Measurements from ENCODE around the gene CARNS1. TPM values are rescaled to one million over a fixed set of nuclear protein-coding genes. Genes with fewer than 3 reads are reported as not detected.

Gene CARNS1
- total RNA-seq, 1 experiment from 2014 or later = 1.3 TPM

GRCh38 chr11:67412495-67413179 is 2.8 kb upstream of the CARNS1 start (continued):
- TF ChIP-seq TP53 (CRISPR knock-in tag; IDR thresholded peaks at IDR 0.05) (no peak), GABPB1 (CRISPR knock-in tag; IDR thresholded peaks at IDR 0.05) (no peak), ZNF671 (CRISPR knock-in tag; IDR thresholded peaks at IDR 0.05) (no peak), SMAD4 (CRISPR knock-in tag; IDR thresholded peaks at IDR 0.05) (no peak), CREB1 (CRISPR knock-in tag; IDR thresholded peaks at IDR 0.05) (no peak), CREM (CRISPR knock-in tag; IDR thresholded peaks at IDR 0.05) (no peak), SMAD3 (CRISPR knock-in tag; IDR thresholded peaks at IDR 0.05; ENCODE audit: borderline replicate concordance) (no peak), NFATC4 (CRISPR knock-in tag; IDR thresholded peaks at IDR 0.05) (no peak)
- TF ChIP-seq, protein P1, sequence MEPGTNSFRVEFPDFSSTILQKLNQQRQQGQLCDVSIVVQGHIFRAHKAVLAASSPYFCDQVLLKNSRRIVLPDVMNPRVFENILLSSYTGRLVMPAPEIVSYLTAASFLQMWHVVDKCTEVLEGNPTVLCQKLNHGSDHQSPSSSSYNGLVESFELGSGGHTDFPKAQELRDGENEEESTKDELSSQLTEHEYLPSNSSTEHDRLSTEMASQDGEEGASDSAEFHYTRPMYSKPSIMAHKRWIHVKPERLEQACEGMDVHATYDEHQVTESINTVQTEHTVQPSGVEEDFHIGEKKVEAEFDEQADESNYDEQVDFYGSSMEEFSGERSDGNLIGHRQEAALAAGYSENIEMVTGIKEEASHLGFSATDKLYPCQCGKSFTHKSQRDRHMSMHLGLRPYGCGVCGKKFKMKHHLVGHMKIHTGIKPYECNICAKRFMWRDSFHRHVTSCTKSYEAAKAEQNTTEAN (CRISPR knock-in tag; IDR thresholded peaks at IDR 0.05) = no peak

- no peak overlapping the region for H3K4me3 Mint-ChIP-seq
- H3K4me1 Mint-ChIP-seq = peaks cover 23% of the 10 kb centered on the region
- H3K27me3 Mint-ChIP-seq (ENCODE audit: low read depth) = peaks cover 18% of the 10 kb centered on the region
- no peak overlapping the region for H3K27ac Mint-ChIP-seq
- no peaks in the 10 kb centered on the region for H3K9me3 Mint-ChIP-seq
- CTCF ChIA-PET = interaction anchor here (1.2 to 3.6 kb wide), 2 partner anchors 11 to 67 kb away, joined by 3 to 22 read pairs; partner anchors contain the start of gene PPP1CA
- no peak for DNase-seq (ENCODE audit: low spot score)
- H3K36me3 Mint-ChIP-seq = no peaks in the 10 kb centered on the region
- no peak for ATAC-seq
- POLR2A ChIA-PET = interaction anchor here (1.3 to 1.5 kb wide), 2 partner anchors 12 to 17 kb away, joined by 4 read pairs; partner anchors contain the start of gene PPP1CA
- no peak for TF ChIP-seq ATF2 (CRISPR knock-in tag; IDR thresholded peaks at IDR 0.05; ENCODE audit: borderline replicate concordance, low read depth)
- TF ChIP-seq RELA (CRISPR knock-in tag; IDR thresholded peaks at IDR 0.05; ENCODE audit: borderline replicate concordance) = no peak
- TF ChIP-seq, protein P2, sequence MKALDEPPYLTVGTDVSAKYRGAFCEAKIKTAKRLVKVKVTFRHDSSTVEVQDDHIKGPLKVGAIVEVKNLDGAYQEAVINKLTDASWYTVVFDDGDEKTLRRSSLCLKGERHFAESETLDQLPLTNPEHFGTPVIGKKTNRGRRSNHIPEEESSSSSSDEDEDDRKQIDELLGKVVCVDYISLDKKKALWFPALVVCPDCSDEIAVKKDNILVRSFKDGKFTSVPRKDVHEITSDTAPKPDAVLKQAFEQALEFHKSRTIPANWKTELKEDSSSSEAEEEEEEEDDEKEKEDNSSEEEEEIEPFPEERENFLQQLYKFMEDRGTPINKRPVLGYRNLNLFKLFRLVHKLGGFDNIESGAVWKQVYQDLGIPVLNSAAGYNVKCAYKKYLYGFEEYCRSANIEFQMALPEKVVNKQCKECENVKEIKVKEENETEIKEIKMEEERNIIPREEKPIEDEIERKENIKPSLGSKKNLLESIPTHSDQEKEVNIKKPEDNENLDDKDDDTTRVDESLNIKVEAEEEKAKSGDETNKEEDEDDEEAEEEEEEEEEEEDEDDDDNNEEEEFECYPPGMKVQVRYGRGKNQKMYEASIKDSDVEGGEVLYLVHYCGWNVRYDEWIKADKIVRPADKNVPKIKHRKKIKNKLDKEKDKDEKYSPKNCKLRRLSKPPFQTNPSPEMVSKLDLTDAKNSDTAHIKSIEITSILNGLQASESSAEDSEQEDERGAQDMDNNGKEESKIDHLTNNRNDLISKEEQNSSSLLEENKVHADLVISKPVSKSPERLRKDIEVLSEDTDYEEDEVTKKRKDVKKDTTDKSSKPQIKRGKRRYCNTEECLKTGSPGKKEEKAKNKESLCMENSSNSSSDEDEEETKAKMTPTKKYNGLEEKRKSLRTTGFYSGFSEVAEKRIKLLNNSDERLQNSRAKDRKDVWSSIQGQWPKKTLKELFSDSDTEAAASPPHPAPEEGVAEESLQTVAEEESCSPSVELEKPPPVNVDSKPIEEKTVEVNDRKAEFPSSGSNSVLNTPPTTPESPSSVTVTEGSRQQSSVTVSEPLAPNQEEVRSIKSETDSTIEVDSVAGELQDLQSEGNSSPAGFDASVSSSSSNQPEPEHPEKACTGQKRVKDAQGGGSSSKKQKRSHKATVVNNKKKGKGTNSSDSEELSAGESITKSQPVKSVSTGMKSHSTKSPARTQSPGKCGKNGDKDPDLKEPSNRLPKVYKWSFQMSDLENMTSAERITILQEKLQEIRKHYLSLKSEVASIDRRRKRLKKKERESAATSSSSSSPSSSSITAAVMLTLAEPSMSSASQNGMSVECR (CRISPR knock-in tag; IDR thresholded peaks at IDR 0.05; ENCODE audit: borderline replicate concordance) = no peak
- TF ChIP-seq, protein P3, sequence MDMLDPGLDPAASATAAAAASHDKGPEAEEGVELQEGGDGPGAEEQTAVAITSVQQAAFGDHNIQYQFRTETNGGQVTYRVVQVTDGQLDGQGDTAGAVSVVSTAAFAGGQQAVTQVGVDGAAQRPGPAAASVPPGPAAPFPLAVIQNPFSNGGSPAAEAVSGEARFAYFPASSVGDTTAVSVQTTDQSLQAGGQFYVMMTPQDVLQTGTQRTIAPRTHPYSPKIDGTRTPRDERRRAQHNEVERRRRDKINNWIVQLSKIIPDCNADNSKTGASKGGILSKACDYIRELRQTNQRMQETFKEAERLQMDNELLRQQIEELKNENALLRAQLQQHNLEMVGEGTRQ (CRISPR knock-in tag; IDR thresholded peaks at IDR 0.05) = no peak
- no peak for TF ChIP-seq USF1 (CRISPR knock-in tag; IDR thresholded peaks at IDR 0.05)
- TF ChIP-seq, protein P4, sequence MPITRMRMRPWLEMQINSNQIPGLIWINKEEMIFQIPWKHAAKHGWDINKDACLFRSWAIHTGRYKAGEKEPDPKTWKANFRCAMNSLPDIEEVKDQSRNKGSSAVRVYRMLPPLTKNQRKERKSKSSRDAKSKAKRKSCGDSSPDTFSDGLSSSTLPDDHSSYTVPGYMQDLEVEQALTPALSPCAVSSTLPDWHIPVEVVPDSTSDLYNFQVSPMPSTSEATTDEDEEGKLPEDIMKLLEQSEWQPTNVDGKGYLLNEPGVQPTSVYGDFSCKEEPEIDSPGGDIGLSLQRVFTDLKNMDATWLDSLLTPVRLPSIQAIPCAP (CRISPR knock-in tag; IDR thresholded peaks at IDR 0.05) = no peak
- no peak for TF ChIP-seq NR3C1 (CRISPR knock-in tag; conservative IDR thresholded peaks at IDR 0.05; ENCODE audit: low read depth)
- no peak for TF ChIP-seq CREM (CRISPR knock-in tag; IDR thresholded peaks at IDR 0.05)
- TF ChIP-seq, protein P5, sequence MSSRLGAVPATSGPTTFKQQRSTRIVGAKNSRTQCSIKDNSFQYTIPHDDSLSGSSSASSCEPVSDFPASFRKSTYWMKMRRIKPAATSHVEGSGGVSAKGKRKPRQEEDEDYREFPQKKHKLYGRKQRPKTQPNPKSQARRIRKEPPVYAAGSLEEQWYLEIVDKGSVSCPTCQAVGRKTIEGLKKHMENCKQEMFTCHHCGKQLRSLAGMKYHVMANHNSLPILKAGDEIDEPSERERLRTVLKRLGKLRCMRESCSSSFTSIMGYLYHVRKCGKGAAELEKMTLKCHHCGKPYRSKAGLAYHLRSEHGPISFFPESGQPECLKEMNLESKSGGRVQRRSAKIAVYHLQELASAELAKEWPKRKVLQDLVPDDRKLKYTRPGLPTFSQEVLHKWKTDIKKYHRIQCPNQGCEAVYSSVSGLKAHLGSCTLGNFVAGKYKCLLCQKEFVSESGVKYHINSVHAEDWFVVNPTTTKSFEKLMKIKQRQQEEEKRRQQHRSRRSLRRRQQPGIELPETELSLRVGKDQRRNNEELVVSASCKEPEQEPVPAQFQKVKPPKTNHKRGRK (CRISPR knock-in tag; IDR thresholded peaks at IDR 0.05; ENCODE audit: borderline replicate concordance) = no peak
- TF ChIP-seq, protein P6, sequence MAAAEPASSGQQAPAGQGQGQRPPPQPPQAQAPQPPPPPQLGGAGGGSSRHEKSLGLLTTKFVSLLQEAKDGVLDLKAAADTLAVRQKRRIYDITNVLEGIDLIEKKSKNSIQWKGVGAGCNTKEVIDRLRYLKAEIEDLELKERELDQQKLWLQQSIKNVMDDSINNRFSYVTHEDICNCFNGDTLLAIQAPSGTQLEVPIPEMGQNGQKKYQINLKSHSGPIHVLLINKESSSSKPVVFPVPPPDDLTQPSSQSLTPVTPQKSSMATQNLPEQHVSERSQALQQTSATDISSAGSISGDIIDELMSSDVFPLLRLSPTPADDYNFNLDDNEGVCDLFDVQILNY (CRISPR knock-in tag; IDR thresholded peaks at IDR 0.05) = no peak
- no peak for TF ChIP-seq TCF7 (CRISPR knock-in tag; IDR thresholded peaks at IDR 0.05; ENCODE audit: low read depth)
- no peak for TF ChIP-seq ETV6 (CRISPR knock-in tag; IDR thresholded peaks at IDR 0.05)
- TF ChIP-seq NFATC4 (CRISPR knock-in tag; IDR thresholded peaks at IDR 0.05) = no peak
- TF ChIP-seq MXD4 (CRISPR knock-in tag; IDR thresholded peaks at IDR 0.05; ENCODE audit: borderline replicate concordance) = no peak
Measured at GRCh38 chr11:67413266-67413849, 2.1 kb upstream of the CARNS1 start.

All from WTC11 (cell line).